HEK293 (cell line): ENCODE measurements around the gene MYOM1.
"Not testable (repeated sequence)": the region's sequence is repeated elsewhere in the genome, so short reads cannot be mapped to it uniquely, and the experiment has no call there.

ENCODE experiments used
- CTCF ChIA-PET: fragments of 350-600 bp; formaldehyde crosslinking; extraction: SDS; loops from one replicate; lab custom pipeline; 2021; ENCODE audit warnings: antibody characterized with exemption; lab: Yijun Ruan, JAX
- POLR2A ChIA-PET: fragments of 300-600 bp; formaldehyde crosslinking; extraction: SDS; loops from one replicate; lab custom pipeline; 2020; ENCODE audit warnings: antibody characterized with exemption, inconsistent platforms; lab: Yijun Ruan, JAX
- H3K27ac ChIP-seq: fragments of 200-500 bp; sonication (Bioruptor generic); 2 replicates; pipeline ENCODE4 v1.5.1; 2014; ENCODE audit warnings: low read depth, low read length, control low read depth, inconsistent platforms; ENCODE audit errors: extremely low read depth
- H3K36me3 ChIP-seq, 2 experiments: fragments of 200-500 bp in 1 of 2; sonication (Bioruptor generic) in 1 of 2; 1 replicate in 1 of 2; 2 replicates in 1 of 2; pipeline ENCODE4 v1.5.1; 2014 to 2017; ENCODE audit warnings: inconsistent platforms in 2 of 2, low read length in 2 of 2; ENCODE audit not compliant: control insufficient read depth in 2 of 2, insufficient read depth in 1 of 2
- H3K4me1 ChIP-seq: fragments of 200-500 bp; sonication (Bioruptor generic); 2 replicates; pipeline ENCODE4 v1.5.1; 2014; ENCODE audit warnings: mild to moderate bottlenecking, low read length, inconsistent platforms; ENCODE audit not compliant: control insufficient read depth, insufficient read depth
- H3K4me3 ChIP-seq: 2 replicates; pipeline ENCODE4 v1.5.1; 2011; ENCODE audit warnings: low read depth, mild to moderate bottlenecking, control low read depth, low read length, moderate library complexity
- H3K9me3 ChIP-seq: fragments of 200-500 bp; sonication (Bioruptor generic); 2 replicates; pipeline ENCODE4 v1.5.1; 2014; ENCODE audit warnings: low read depth, low read length, inconsistent platforms; ENCODE audit not compliant: control insufficient read depth, insufficient read depth
- GLIS1 ChIP-seq: fragments of 450-650 bp; formaldehyde crosslinking; IDR thresholded peaks from 2 replicates; pipeline ENCODE4 v1.5.1; 2016; ENCODE audit warnings: missing biosample characterization, missing genetic modification characterization
- KLF9 ChIP-seq: fragments of 450-650 bp; formaldehyde crosslinking; IDR thresholded peaks from 2 replicates; pipeline ENCODE4 v1.5.1; 2016; ENCODE audit warnings: missing biosample characterization, missing genetic modification characterization, low read depth
- PRDM1 ChIP-seq: fragments of 450-650 bp; formaldehyde crosslinking; IDR thresholded peaks from 2 replicates; pipeline ENCODE4; 2016; ENCODE audit warnings: missing biosample characterization, missing genetic modification characterization
- SETDB1 ChIP-seq: IDR thresholded peaks from one replicate; pipeline ENCODE4 v1.6.1; 2017; ENCODE audit warnings: mild to moderate bottlenecking, low read length, moderate library complexity, mixed read lengths; ENCODE audit not compliant: insufficient read length
- SP2 ChIP-seq: fragments of 450-650 bp; formaldehyde crosslinking; IDR thresholded peaks from 2 replicates; pipeline ENCODE4 v1.5.1; 2016; ENCODE audit warnings: missing biosample characterization, missing genetic modification characterization
- ZFP41 ChIP-seq: fragments of 450-650 bp; formaldehyde crosslinking; IDR thresholded peaks from 2 replicates; pipeline ENCODE4 v1.5.1; 2016; ENCODE audit warnings: missing biosample characterization, missing genetic modification characterization, borderline replicate concordance
- ZNF155 ChIP-seq: fragments of 450-650 bp; formaldehyde crosslinking; IDR thresholded peaks from 2 replicates; pipeline ENCODE4 v1.5.1; 2016; ENCODE audit warnings: missing biosample characterization, missing genetic modification characterization
- ZNF19 ChIP-seq: fragments of 450-650 bp; formaldehyde crosslinking; IDR thresholded peaks from 2 replicates; pipeline ENCODE4; 2016; ENCODE audit warnings: missing biosample characterization, missing genetic modification characterization, low read depth
- ZNF274 ChIP-seq, 2 experiments: fragments of 200-500 bp in 1 of 2; fragments of 450-650 bp in 1 of 2; sonication (Bioruptor generic) in 1 of 2; formaldehyde crosslinking in 1 of 2; IDR thresholded peaks; 2 replicates each; pipeline versions ENCODE4 v1.5.1 to v1.6.1; 2014 to 2016; ENCODE audit warnings: borderline replicate concordance in 1 of 2, inconsistent platforms in 1 of 2, low read length in 1 of 2, missing biosample characterization in 1 of 2, missing genetic modification characterization in 1 of 2
- ZNF324 ChIP-seq: fragments of 450-650 bp; formaldehyde crosslinking; IDR thresholded peaks from 2 replicates; pipeline ENCODE4 v1.5.1; 2016; ENCODE audit warnings: missing biosample characterization, missing genetic modification characterization
- ZNF423 ChIP-seq: fragments of 450-650 bp; formaldehyde crosslinking; IDR thresholded peaks from 2 replicates; pipeline ENCODE4 v1.5.1; 2016; ENCODE audit warnings: missing biosample characterization, missing genetic modification characterization
- ZNF510 ChIP-seq: fragments of 450-650 bp; formaldehyde crosslinking; IDR thresholded peaks from 2 replicates; pipeline ENCODE4 v1.5.1; 2018; ENCODE audit warnings: mild to moderate bottlenecking, missing genetic modification characterization, missing biosample characterization; ENCODE audit not compliant: insufficient replicate concordance
- ZNF529 ChIP-seq: fragments of 450-650 bp; formaldehyde crosslinking; IDR thresholded peaks from 2 replicates; pipeline ENCODE4 v1.5.1; 2017; ENCODE audit warnings: missing genetic modification characterization, missing biosample characterization; ENCODE audit not compliant: insufficient replicate concordance
- ZNF654 ChIP-seq: fragments of 450-650 bp; formaldehyde crosslinking; IDR thresholded peaks from 2 replicates; pipeline ENCODE4 v1.5.1; 2016; ENCODE audit warnings: low read depth, missing biosample characterization, missing genetic modification characterization
- ZNF76 ChIP-seq: fragments of 450-650 bp; formaldehyde crosslinking; IDR thresholded peaks from 2 replicates; pipeline ENCODE4; 2016; ENCODE audit warnings: low read depth, missing biosample characterization, missing genetic modification characterization, borderline replicate concordance
- TF ChIP-seq, protein P1 (sequence below): fragments of 450-650 bp; formaldehyde crosslinking; IDR thresholded peaks from 2 replicates; pipeline ENCODE4 v1.5.1; 2016; ENCODE audit warnings: missing biosample characterization, missing genetic modification characterization
- TF ChIP-seq, protein P2 (sequence below): fragments of 450-650 bp; IDR thresholded peaks from 2 replicates; pipeline ENCODE4 v1.5.1; 2018; ENCODE audit warnings: missing biosample characterization, missing genetic modification characterization
- TF ChIP-seq, protein P3 (sequence below): fragments of 450-650 bp; formaldehyde crosslinking; IDR thresholded peaks from 2 replicates; pipeline ENCODE4 v1.5.1; 2016; ENCODE audit warnings: missing biosample characterization, missing genetic modification characterization
- TF ChIP-seq, protein P4 (sequence below): fragments of 450-650 bp; formaldehyde crosslinking; conservative IDR thresholded peaks from 2 replicates; pipeline ENCODE4 v1.5.1; 2016; ENCODE audit warnings: low read depth, missing biosample characterization, missing genetic modification characterization
- TF ChIP-seq, protein P5 (sequence below): fragments of 450-650 bp; formaldehyde crosslinking; IDR thresholded peaks from 2 replicates; pipeline ENCODE4 v1.5.1; 2016; ENCODE audit warnings: missing biosample characterization, missing genetic modification characterization

The MYOM1 gene

DNA sequence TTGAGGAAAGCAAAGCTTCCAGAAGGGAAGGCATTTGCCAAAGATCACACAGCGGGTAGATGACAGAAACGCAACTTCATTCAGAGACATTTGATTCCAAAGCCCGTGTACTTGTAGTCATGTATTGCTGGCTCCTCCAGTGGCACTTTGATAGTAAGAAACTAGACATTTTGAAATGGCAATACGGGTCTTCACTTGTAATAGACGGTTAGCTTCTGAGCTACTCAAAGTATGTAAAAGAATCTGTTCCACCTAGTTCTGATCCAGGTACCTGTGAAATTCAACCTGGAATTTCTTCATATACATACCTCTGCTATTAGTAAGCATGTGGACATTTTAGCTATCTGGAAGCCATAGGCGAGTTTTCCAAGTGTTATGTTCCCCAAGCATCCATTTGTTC, 1.7 kb upstream of the MYOM1 start (continued):
- TF ChIP-seq, protein P1, sequence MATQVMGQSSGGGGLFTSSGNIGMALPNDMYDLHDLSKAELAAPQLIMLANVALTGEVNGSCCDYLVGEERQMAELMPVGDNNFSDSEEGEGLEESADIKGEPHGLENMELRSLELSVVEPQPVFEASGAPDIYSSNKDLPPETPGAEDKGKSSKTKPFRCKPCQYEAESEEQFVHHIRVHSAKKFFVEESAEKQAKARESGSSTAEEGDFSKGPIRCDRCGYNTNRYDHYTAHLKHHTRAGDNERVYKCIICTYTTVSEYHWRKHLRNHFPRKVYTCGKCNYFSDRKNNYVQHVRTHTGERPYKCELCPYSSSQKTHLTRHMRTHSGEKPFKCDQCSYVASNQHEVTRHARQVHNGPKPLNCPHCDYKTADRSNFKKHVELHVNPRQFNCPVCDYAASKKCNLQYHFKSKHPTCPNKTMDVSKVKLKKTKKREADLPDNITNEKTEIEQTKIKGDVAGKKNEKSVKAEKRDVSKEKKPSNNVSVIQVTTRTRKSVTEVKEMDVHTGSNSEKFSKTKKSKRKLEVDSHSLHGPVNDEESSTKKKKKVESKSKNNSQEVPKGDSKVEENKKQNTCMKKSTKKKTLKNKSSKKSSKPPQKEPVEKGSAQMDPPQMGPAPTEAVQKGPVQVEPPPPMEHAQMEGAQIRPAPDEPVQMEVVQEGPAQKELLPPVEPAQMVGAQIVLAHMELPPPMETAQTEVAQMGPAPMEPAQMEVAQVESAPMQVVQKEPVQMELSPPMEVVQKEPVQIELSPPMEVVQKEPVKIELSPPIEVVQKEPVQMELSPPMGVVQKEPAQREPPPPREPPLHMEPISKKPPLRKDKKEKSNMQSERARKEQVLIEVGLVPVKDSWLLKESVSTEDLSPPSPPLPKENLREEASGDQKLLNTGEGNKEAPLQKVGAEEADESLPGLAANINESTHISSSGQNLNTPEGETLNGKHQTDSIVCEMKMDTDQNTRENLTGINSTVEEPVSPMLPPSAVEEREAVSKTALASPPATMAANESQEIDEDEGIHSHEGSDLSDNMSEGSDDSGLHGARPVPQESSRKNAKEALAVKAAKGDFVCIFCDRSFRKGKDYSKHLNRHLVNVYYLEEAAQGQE (tag by site-specific recombination) = no peak
- TF ChIP-seq ZNF324 (no peak), ZNF529 (no peak), ZNF155 (tag by site-specific recombination) (no peak), ZNF274 (IDR thresholded peaks at IDR 0.05; ENCODE audit: low read length) (no peak), ZNF274 (tag by site-specific recombination; IDR thresholded peaks at IDR 0.05; ENCODE audit: borderline replicate concordance) (no peak), GLIS1 (tag by site-specific recombination) (no peak), ZNF19 (tag by site-specific recombination) (no peak), ZNF654 (tag by site-specific recombination) (no peak), ZNF76 (tag by site-specific recombination) (no peak)
- TF ChIP-seq, protein P2, sequence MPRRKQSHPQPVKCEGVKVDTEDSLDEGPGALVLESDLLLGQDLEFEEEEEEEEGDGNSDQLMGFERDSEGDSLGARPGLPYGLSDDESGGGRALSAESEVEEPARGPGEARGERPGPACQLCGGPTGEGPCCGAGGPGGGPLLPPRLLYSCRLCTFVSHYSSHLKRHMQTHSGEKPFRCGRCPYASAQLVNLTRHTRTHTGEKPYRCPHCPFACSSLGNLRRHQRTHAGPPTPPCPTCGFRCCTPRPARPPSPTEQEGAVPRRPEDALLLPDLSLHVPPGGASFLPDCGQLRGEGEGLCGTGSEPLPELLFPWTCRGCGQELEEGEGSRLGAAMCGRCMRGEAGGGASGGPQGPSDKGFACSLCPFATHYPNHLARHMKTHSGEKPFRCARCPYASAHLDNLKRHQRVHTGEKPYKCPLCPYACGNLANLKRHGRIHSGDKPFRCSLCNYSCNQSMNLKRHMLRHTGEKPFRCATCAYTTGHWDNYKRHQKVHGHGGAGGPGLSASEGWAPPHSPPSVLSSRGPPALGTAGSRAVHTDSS (tag by site-specific recombination) = no peak

DNA sequence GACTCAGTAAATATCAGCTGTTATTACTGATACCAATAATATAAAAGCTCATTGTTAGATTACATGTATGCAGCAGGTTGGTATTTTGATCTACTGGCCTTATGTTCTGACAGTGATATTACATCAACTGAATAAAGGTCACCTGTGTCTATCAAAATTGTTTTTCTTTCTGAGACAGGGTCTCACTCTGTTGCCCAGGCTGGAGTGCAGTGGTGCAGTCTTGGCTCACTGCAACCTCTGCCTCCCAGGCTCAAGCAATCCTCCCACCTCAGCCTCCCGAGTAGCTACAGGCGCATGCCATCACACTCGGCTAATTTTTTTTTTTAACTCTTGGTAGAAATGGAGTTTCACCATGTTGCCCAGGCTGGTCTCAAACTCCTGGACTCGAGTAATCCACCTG, 1.1 kb upstream of the MYOM1 start:
- CTCF ChIA-PET = interaction anchor here (1.6 kb wide), 1 partner anchor 92 kb away, joined by 3 read pairs; no protein-coding TSS in a partner anchor
- H3K27ac ChIP-seq, H3K36me3 ChIP-seq, H3K4me3 ChIP-seq, H3K4me1 ChIP-seq, POLR2A ChIA-PET, H3K9me3 ChIP-seq: not testable (repeated sequence)

DNA sequence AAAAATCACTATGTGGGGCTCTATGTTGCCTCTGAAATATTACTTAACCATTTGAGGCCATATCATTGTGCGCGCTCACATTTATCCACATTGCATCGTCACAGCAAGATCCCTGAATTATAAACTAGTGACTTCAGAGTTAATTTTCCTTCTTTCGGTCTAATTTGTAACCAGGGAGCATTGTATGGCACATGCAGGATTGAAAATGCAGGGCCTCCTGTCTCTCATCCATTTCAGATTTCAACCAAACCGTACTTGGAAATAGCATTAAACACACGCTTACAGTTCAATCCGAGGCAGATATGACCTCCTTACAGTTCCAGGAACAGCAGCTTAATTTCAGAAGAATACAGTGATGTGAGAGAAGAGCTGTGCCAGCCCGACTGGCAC, 532 bp downstream of the MYOM1 start:
- POLR2A ChIA-PET = interaction anchor here (1.5 kb wide), 1 partner anchor 14 kb away, joined by 3 read pairs; no protein-coding TSS in a partner anchor
- no peak for TF ChIP-seq PRDM1
- no peak for TF ChIP-seq ZFP41 (tag by site-specific recombination)
- TF ChIP-seq ZNF76 (tag by site-specific recombination) = no peak
- no peak for TF ChIP-seq SETDB1
- TF ChIP-seq, protein P3, sequence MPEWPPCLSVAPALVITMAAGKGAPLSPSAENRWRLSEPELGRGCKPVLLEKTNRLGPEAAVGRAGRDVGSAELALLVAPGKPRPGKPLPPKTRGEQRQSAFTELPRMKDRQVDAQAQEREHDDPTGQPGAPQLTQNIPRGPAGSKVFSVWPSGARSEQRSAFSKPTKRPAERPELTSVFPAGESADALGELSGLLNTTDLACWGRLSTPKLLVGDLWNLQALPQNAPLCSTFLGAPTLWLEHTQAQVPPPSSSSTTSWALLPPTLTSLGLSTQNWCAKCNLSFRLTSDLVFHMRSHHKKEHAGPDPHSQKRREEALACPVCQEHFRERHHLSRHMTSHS (tag by site-specific recombination) = no peak
- TF ChIP-seq, protein P4, sequence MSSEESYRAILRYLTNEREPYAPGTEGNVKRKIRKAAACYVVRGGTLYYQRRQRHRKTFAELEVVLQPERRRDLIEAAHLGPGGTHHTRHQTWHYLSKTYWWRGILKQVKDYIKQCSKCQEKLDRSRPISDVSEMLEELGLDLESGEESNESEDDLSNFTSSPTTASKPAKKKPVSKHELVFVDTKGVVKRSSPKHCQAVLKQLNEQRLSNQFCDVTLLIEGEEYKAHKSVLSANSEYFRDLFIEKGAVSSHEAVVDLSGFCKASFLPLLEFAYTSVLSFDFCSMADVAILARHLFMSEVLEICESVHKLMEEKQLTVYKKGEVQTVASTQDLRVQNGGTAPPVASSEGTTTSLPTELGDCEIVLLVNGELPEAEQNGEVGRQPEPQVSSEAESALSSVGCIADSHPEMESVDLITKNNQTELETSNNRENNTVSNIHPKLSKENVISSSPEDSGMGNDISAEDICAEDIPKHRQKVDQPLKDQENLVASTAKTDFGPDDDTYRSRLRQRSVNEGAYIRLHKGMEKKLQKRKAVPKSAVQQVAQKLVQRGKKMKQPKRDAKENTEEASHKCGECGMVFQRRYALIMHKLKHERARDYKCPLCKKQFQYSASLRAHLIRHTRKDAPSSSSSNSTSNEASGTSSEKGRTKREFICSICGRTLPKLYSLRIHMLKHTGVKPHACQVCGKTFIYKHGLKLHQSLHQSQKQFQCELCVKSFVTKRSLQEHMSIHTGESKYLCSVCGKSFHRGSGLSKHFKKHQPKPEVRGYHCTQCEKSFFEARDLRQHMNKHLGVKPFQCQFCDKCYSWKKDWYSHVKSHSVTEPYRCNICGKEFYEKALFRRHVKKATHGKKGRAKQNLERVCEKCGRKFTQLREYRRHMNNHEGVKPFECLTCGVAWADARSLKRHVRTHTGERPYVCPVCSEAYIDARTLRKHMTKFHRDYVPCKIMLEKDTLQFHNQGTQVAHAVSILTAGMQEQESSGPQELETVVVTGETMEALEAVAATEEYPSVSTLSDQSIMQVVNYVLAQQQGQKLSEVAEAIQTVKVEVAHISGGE (tag by site-specific recombination) = no peak
- TF ChIP-seq ZNF423 = no peak
- no peak for TF ChIP-seq ZNF510 (tag by site-specific recombination)
- no peak for TF ChIP-seq SP2 (tag by site-specific recombination)
- TF ChIP-seq KLF9 (tag by site-specific recombination) = no peak
- TF ChIP-seq, protein P5, sequence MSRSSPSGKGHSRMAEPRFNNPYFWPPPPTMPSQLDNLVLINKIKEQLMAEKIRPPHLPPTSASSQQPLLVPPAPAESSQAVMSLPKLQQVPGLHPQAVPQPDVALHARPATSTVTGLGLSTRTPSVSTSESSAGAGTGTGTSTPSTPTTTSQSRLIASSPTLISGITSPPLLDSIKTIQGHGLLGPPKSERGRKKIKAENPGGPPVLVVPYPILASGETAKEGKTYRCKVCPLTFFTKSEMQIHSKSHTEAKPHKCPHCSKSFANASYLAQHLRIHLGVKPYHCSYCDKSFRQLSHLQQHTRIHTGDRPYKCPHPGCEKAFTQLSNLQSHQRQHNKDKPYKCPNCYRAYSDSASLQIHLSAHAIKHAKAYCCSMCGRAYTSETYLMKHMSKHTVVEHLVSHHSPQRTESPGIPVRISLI (tag by site-specific recombination) = no peak
- peaks cover 7% of the 10 kb centered on the region for H3K4me1 ChIP-seq
- H3K9me3 ChIP-seq = no peaks in the 10 kb centered on the region
- H3K36me3 ChIP-seq = no peaks in the 10 kb centered on the region
- no peak overlapping the region for H3K4me3 ChIP-seq
- CTCF ChIA-PET = interaction anchor here (0.8 to 1.6 kb wide), 2 partner anchors 90 to 1528 kb away, joined by 3 read pairs; no protein-coding TSS in a partner anchor
- no peak overlapping the region; the same call in 1 of the 2 replicates for H3K27ac ChIP-seq
